Fibroblast of mammary gland (primary cell): ENCODE measurements around the gene RASGRP2.
A peak's percentile ranks its signal among the peaks of the same experiment; 100 is the strongest.

Experiments
- DNase-seq: peaks from one replicate; pipeline ENCODE4 v3.0.0-alpha.2; 2010; ENCODE audit warnings: low read depth
- H3K4me3 ChIP-seq: 2 replicates; pipeline ENCODE4 v1.5.1; 2011; ENCODE audit warnings: low read depth, mild to moderate bottlenecking, low read length, moderate library complexity; ENCODE audit not compliant: control insufficient read depth
- TF ChIP-seq, protein P1 (sequence below): conservative IDR thresholded peaks from 2 replicates; pipeline ENCODE4 v1.5.1; 2011; ENCODE audit warnings: low read depth, low read length, inconsistent platforms; ENCODE audit not compliant: control insufficient read depth, insufficient read depth

Gene RASGRP2

DNA sequence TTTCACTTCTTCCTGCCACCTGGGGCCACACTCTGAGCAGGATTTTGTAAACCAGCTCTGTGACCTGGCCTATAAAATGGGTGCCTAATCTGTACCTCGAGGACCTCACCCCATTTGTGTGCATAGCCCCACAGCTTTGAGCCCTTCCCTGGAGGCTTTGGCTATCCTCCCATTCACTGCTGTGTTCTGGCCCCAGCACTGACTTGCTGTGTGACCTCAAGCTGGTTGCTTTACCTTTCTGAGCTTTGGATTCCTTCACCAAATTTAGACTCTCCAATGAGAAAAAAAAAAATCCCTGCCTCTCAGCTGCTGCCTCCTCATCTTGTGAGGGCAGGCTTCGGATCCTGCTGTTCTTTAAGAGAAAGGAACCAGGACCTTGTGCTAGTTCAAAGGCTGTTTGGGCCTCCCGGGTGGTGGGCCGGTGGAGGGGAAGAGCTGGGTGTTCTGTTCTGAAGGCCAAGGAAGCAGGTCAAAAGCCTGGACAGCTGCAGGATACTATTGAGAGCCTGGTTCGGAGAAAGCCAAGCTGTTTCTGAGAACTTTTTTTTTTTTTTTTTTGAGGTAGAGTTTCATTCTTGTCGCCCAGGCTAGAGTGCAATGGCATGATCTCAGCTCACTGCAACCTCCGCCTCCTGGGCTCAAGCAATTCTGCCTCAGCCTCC lies 16.9 kb upstream of the RASGRP2 start:
- TF ChIP-seq, protein P1, sequence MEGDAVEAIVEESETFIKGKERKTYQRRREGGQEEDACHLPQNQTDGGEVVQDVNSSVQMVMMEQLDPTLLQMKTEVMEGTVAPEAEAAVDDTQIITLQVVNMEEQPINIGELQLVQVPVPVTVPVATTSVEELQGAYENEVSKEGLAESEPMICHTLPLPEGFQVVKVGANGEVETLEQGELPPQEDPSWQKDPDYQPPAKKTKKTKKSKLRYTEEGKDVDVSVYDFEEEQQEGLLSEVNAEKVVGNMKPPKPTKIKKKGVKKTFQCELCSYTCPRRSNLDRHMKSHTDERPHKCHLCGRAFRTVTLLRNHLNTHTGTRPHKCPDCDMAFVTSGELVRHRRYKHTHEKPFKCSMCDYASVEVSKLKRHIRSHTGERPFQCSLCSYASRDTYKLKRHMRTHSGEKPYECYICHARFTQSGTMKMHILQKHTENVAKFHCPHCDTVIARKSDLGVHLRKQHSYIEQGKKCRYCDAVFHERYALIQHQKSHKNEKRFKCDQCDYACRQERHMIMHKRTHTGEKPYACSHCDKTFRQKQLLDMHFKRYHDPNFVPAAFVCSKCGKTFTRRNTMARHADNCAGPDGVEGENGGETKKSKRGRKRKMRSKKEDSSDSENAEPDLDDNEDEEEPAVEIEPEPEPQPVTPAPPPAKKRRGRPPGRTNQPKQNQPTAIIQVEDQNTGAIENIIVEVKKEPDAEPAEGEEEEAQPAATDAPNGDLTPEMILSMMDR: no peak
- H3K4me3 ChIP-seq: no peak overlapping the region
- DNase-seq: no peak

DNA sequence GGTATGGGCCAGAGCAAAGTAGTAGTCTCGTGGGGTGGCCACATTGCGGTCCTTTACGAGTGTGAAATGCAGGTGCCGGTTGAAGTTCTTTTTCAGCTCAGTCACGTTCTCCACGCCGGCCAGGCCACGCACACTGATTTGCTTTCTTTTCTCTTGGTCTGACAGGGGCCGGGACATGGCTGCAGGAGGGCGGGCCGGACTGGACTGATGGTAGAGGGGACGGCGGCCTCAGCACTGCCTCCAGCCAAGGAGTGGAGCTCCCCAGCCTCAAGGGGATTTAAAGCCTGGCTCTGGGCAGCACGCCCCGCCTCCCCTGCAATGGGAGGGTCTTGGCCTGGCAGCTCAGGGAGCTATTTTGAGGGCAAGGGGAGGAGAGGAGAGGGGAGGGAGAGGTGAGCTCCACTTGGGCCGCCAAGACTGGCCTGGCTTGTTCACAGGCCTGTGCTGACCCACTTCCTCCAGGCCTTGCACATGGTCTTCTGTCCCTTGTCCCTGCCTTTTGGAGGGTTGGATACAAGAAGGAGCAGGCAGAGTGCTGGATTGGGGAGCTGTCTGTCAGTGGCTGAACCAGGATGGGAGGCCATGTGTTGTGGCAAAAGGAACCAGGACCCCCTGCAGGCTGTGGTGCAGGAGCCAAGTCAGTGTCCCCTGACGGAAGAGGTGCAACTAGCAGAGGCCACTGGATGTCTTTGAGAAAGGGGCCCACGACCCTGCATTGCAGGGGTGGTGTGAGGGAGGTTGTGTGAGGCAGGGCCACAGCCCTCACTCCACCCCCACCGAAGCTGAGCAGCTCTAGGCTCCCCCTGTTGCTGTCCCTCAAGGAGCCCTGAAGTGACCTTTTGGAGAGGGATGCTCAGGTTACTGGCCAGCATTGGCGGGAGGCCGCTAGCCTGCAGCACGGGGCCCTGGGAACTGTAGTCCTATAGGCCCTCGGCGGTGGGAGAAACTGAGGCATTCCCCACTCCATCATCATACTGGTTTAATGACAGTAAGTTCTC lies 16.1 kb upstream of the RASGRP2 start, which contains the start of gene PYGM:
Gene PYGM (minus strand): TSS at position 253 of the 998 bp plus-strand sequence. CDS start 76 bp downstream, at position 177.
- no peak within 1 kb of the TSS for H3K4me3 ChIP-seq
- DNase-seq: peak; percentile 31
- TF ChIP-seq, protein P1: no peak

DNA sequence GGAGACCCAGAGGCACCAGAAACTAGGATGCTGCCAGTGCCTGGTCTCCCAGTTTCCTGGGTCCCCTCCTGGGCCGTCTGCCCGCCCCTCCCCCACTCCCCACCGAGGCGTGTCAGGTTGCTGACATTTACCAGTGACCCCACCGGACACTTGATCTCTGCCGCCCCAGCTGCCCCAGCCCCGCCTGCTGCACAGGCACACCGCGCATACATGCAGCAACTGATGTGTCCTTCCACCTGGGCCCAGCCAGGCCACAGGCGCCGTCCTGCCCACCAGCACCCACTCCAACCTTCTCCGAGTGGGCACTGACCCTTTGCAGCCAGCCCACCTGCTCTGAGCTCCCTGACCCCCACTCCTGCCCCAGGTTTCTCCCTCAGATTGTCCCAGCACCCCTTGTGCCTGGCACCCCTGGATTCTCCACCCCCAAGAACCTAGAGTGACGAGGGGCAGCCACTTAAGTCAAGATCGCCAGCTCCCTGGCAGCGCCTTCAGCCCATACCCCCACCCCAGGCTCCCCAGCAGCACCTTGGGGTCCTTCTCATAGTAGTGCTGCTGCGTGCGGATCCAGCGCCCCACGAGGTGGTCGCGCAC lies 15.3 kb upstream of the RASGRP2 start:
- no peak overlapping the region for H3K4me3 ChIP-seq
- TF ChIP-seq, protein P1: no peak
- DNase-seq: no peak

DNA sequence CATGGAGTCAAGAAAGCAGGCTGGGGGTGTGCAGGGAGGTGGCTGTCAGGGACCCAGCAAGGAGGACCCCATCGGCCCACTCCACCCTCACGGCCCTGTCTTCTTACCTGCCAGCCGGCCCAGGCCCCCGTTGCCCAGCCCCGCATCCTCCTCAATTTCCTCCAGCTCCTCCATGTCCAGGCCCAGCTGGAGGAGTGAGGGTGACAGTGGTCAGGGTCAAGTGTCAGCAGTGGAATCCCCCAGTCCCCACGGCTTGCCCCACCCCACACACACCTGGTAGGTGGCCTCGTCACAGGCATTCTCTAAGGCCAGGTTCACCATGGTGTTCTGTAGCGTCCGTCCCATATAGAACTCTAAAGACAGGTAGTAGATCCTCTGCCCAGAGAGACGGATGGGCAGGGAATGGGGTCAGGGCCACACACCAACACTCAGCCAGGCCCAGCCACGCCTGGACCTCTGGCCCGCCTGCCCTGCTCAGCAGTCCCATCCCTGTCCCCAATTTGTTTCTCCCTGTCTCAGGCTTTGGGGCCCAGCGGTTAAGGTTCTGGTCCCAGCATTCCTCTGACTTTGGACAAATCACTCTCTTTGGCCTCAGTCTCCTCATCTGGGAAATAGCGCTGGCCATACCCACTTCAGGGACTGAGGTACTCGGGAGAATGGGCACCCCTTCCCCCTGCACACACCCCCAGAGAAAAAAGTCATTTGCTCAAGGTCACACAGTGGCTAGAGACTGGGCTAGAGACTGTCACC lies 14.6 kb upstream of the RASGRP2 start:
- no peak overlapping the region for H3K4me3 ChIP-seq
- TF ChIP-seq, protein P1: no peak

DNA sequence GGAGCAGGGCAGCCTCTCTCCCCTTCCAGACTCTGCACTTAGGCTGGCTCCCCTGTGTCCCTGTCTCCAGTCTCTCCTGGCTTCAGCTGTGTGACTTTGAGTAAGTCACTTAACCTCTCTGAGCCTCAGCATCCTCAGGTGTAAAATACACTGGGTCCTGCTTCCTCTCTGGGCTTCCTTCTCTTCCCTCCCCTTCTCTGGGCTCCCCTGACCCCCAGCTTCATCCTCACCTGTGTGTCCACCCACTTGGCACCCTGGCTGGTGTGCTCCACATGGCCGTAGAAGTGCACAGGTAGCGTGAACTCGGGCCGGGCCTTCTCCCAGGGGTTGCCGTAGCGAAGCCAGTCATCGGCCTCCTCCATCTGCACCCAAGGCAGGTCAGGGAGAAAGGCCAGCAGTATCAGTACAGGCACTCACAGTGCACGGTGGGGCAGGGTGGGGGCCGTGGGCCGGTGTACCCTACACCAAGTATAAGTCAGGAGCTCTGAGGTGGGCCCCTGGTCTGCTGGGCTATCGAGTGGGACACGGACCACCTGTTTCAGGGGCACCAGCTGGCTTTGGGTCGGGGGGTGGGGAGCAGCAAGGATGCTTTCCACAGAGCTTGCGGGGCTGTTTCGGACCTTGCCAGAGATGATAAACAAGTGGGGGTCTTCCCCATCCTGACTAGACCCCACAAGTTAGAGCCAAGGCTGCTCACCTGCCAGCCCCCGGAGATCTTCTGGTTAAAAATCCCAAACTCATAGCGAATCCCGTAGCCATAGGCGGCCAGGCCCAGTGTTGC lies 13.8 kb upstream of the RASGRP2 start:
- H3K4me3 ChIP-seq: no peak overlapping the region
- DNase-seq: no peak
- TF ChIP-seq, protein P1: no peak

More for the DNA sequence above, 14.6 kb upstream of the RASGRP2 start:
- no peak for DNase-seq
